Measurements from ENCODE around the gene FGF19. TPM values are rescaled to one million over a fixed set of nuclear protein-coding genes. Genes with fewer than 3 reads are reported as not detected.
"Not testable (repeated sequence)": the region's sequence is repeated elsewhere in the genome, so short reads cannot be mapped to it uniquely, and the experiment has no call there.

Gene FGF19
- total RNA-seq, 2 donors from 2014 or later = not detected

DNA sequence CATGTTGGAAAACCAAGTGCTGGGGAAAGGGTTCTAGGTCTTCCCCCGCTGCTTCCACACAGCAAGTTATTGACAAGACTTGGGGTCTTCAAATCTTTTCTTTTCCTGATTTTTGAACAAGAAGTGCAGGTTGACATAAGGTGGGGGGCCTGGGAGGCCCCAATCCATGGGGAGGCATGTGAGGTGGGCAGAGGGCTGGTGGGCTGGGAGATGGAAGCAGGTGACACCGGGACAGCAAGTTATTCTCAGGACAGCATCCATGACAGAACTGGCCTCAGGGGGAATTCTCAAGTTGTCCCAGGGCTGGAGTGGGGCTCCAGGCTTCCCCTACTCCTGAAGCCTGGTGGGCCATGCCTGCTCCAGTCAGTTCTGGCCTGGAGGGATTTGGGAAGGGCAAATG is 5.5 kb downstream of the FGF19 start:
- Mint-ChIP-seq H3K4me3 (no peak overlapping the region), H3K27ac (no peak overlapping the region), H3K27me3 (peaks cover 61% of the 10 kb centered on the region), H3K36me3 (ENCODE audit: low read depth) (no peaks in the 10 kb centered on the region), H3K4me1 (no peaks in the 10 kb centered on the region)
- no peaks in the 10 kb centered on the region for H3K9me3 ChIP-seq (ENCODE audit: control insufficient read depth, low read length, poor library complexity, severe bottlenecking)
- no peak for DNase-seq
- ATAC-seq = no peak

DNA sequence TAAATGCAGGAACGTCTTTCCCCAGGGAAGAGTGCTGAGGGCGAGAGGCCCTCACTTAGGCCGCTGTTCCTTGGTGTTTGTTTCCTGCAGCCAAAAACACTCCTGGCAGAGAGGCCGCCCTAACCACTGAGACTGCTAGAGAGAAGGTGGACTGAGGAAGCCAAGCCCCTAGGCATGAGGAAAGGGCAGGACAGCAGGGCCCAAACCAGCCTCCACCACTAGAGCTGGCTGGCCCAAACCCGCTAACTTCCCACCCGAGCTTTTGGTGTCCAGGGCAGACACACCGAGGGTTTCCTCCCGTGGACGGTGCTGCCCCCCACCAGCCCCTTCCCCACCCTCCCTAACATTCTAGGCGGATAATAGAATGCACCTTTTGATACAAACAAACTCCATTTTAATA is 6.0 kb downstream of the FGF19 start:
- Mint-ChIP-seq H3K4me1 (no peaks in the 10 kb centered on the region), H3K36me3 (ENCODE audit: low read depth) (no peaks in the 10 kb centered on the region), H3K27ac (no peak overlapping the region), H3K4me3 (no peak overlapping the region), H3K27me3 (peaks cover 58% of the 10 kb centered on the region)
- ATAC-seq (no peak), DNase-seq (no peak)
- no peaks in the 10 kb centered on the region for H3K9me3 ChIP-seq (ENCODE audit: control insufficient read depth, low read length, poor library complexity, severe bottlenecking)

DNA sequence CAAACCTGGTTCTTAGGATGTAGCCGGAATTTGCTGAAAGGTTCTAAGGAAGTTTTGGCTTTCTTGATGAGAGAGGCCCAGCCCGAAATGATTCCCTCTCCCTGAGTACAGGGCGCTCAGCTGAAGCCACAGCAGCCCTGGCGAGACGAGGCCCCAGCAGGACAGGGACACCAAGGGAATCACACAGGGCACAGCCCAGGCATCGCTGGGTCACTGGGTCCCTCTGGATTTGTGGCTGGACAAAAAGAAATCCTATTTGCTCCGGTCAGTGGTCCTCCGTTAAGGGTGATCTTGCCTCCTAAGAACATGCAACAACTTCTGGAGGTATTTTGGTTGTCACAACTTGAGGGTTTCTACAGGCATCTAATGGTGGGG is 6.4 kb downstream of the FGF19 start:
- Mint-ChIP-seq H3K27me3 (peaks cover 58% of the 10 kb centered on the region), H3K4me3 (no peak overlapping the region), H3K4me1 (no peaks in the 10 kb centered on the region), H3K27ac (no peak overlapping the region), H3K36me3 (ENCODE audit: low read depth) (peaks cover 3% of the 10 kb centered on the region)
- ATAC-seq = no peak
- DNase-seq = no peak
- H3K9me3 ChIP-seq (ENCODE audit: control insufficient read depth, low read length, poor library complexity, severe bottlenecking) = no peaks in the 10 kb centered on the region

DNA sequence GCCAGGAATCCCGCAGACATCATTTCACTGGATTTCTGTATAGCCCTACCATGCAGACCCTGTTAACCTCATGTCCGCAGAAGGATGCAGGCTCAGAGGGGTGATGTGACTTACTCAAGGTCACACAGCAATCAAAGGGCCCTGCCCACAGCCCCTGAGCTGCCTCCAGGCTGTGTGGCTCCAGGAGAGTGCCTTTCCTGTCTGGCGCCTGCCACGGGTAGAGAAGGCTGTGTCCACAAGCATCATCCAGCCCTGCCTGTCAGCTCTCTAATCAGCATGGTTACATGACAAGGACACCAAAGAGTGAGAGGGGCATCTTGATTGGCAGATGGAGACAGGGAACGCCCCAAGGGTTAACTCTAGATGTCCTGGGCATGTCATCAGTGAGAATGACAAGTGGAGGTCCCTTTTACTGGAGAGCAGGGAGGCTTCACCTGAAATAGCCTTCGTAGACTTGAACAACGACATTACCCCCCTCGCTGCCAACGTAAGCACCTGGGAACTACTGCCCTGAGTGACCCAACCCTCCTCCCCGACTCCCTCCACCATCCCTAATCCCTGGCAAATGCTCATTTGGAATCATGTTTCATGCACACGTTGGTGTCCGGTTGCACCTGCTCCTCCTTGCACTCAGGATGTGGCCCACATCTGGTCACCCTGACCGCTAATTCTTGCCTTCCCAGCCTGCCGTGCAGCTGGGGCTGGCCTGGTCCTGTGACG is 6.9 kb downstream of the FGF19 start:
- peaks cover 3% of the 10 kb centered on the region for H3K36me3 Mint-ChIP-seq (ENCODE audit: low read depth)
- no peak overlapping the region for H3K4me3 Mint-ChIP-seq
- no peak overlapping the region for H3K27ac Mint-ChIP-seq
- H3K27me3 Mint-ChIP-seq = peaks cover 64% of the 10 kb centered on the region
- DNase-seq = no peak
- ATAC-seq = no peak
- H3K9me3 ChIP-seq (ENCODE audit: control insufficient read depth, low read length, poor library complexity, severe bottlenecking) = no peaks in the 10 kb centered on the region
- H3K4me1 Mint-ChIP-seq = no peaks in the 10 kb centered on the region

DNA sequence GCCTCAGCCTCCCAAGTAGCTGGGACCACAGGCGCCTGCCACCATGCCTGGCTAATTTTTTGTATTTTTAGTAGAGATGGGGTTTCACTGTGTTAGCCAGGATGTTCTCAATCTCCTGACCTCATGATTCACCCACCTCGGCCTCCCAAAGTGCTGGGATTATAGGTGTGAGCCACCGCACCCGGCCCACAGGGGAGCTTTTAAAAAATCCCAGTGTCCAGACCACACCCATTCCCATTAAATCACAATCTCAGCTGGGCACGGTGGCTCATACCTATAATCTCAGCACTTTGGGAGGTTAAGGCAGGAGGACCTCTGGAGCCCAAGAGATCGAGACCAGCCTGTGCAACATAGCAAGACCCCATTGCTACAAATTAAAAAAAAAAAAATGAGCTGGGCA is 7.8 kb downstream of the FGF19 start:
- H3K36me3 Mint-ChIP-seq (ENCODE audit: low read depth); H3K4me1 Mint-ChIP-seq; H3K9me3 ChIP-seq (ENCODE audit: control insufficient read depth, low read length, poor library complexity, severe bottlenecking); ATAC-seq; DNase-seq; H3K27ac Mint-ChIP-seq; H3K4me3 Mint-ChIP-seq: not testable (repeated sequence)
- H3K27me3 Mint-ChIP-seq = peaks cover 71% of the 10 kb centered on the region

DNA sequence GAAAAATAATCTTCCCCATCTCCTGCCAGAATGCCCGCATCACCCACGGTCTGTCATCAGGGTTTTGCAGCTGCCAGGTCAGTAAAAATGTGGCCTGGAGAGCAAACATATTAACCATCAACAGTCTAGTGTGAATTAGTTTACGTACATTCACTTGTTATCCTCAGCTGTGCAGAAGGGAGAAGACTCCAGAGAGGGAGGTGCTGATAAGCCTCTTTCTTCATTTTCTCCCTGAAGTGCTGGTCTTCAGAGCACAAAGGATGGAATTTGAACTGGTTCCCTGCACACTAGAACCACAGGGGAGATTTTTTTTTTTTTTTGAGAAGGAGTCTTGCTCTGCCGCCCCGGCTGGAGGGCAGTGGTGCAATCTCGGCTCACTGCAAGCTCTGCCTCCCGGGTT is 8.2 kb downstream of the FGF19 start:
- Mint-ChIP-seq H3K27me3 (peaks cover 71% of the 10 kb centered on the region), H3K27ac (no peak overlapping the region)
- no peak for ATAC-seq

DNA sequence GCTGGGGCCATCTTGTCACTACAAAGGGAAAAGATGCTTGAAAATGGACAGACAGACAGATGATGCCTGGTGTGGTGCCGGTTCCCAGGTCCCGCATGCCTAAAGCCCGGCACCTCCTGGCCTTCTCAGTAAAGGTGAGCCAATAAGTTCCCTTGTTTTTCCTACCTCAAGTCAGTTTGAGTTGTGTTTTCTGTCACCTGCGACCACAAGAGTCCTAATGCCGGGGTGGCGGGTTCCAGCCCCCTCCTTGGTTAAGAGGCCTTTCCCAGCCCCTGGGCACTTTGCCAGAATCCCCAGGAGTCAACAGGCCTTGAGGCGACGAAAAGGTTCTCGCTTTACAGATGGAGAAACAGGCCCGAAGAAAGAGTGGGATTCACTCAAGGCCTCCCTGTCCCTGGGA is 9.0 kb downstream of the FGF19 start:
- ATAC-seq (no peak), DNase-seq (no peak)
- Mint-ChIP-seq H3K27ac (no peak overlapping the region), H3K4me1 (peaks cover 3% of the 10 kb centered on the region), H3K36me3 (ENCODE audit: low read depth) (peaks cover 6% of the 10 kb centered on the region), H3K27me3 (peaks cover 76% of the 10 kb centered on the region), H3K4me3 (no peak overlapping the region)
- H3K9me3 ChIP-seq (ENCODE audit: control insufficient read depth, low read length, poor library complexity, severe bottlenecking) = no peaks in the 10 kb centered on the region

More for the DNA sequence above, 8.2 kb downstream of the FGF19 start:
- Mint-ChIP-seq H3K4me3 (no peak overlapping the region), H3K4me1 (peaks cover 3% of the 10 kb centered on the region), H3K36me3 (ENCODE audit: low read depth) (peaks cover 5% of the 10 kb centered on the region)
- DNase-seq = no peak
- H3K9me3 ChIP-seq (ENCODE audit: control insufficient read depth, low read length, poor library complexity, severe bottlenecking) = no peaks in the 10 kb centered on the region

DNA sequence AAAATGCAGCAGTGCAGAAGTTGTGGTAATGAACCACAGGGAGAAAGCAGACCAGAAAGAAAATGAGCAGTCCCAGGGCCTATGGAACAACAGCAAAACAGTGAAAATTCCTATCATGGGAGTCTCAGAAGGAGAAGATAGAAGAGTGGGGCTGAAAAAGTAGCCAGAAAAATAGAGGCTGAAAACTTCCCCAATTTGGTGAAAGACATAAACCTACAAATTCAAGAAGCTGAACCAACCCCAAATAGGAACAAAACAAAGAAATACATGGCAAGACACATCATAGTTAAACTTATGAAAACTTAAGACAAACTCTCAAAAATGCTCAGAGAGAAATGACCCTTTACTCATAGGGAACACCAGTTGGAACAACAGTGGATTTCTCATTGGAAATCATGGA is 11.4 kb downstream of the FGF19 start:
- H3K36me3 Mint-ChIP-seq (ENCODE audit: low read depth) = peaks cover 6% of the 10 kb centered on the region
- no peak for DNase-seq
- H3K4me1 Mint-ChIP-seq = peaks cover 3% of the 10 kb centered on the region
- peaks cover 81% of the 10 kb centered on the region for H3K27me3 Mint-ChIP-seq
- ATAC-seq = no peak
- H3K27ac Mint-ChIP-seq = no peak overlapping the region
- no peak overlapping the region for H3K4me3 Mint-ChIP-seq
- no peaks in the 10 kb centered on the region for H3K9me3 ChIP-seq (ENCODE audit: control insufficient read depth, low read length, poor library complexity, severe bottlenecking)

DNA sequence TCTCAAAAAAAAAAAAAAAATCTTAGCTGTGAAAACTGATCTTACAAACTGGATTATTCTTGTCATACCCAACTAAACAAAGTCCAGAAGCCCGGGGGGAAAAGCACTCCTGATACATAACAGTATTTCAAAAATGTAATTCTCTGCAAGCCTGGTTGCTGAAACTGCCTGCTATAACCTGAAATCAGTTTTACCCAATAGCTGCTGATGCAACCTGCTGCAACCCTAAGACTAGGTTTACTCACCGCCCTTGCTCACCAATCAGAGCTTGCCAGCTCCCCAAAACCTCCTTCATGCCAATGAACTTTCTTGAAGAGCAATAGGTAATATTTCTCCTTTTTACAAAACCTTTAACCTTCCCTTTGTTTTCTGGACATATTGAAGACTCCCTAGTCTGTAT is 12.4 kb downstream of the FGF19 start:
- Mint-ChIP-seq H3K4me1 (peaks cover 3% of the 10 kb centered on the region), H3K36me3 (ENCODE audit: low read depth) (peaks cover 6% of the 10 kb centered on the region), H3K27me3 (peaks cover 77% of the 10 kb centered on the region), H3K27ac (no peak overlapping the region), H3K4me3 (no peak overlapping the region)
- H3K9me3 ChIP-seq (ENCODE audit: control insufficient read depth, low read length, poor library complexity, severe bottlenecking) = no peaks in the 10 kb centered on the region
- DNase-seq = no peak
- no peak for ATAC-seq

DNA sequence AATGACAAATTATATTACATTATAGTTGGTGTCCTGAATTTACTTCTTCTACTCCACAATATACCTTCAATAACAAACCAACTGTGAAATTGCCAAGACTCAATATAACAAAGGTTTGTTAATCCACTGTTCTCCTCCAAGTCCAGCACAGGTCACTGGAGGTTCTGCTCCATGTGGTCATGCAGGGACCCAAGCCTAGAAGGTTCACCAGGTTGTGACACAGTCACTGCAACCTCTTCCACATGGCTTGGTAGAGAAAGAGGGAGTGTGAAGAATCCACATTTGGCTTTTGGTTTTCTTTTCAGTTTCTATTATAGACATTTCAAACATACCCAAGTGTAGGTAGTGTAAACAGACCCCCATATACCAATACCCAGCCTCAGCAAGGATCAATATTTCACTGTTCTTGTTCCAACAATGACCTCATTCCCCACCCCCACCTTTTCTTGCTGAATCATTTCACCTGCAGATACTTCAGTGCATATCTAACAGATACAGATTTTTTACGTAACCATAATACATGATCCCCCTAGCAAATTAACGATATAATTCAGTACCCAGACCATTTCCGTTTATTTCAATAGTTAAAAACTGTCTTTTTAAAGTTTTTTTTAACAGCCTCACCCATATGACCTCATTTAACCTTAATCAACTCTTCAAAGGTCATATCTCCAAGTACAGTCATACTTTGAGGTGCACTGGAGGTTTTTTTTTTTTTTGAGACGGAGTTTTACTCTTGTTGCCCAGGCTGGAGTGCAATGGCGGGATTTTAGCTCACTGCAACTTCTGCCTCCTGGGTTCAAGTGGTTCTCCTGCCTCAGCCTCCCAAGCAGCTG is 14.1 kb downstream of the FGF19 start:
- no peak for DNase-seq
- Mint-ChIP-seq H3K27me3 (peaks cover 65% of the 10 kb centered on the region), H3K27ac (no peak overlapping the region), H3K4me3 (no peak overlapping the region), H3K36me3 (ENCODE audit: low read depth) (peaks cover 6% of the 10 kb centered on the region), H3K4me1 (peaks cover 8% of the 10 kb centered on the region)
- no peak for ATAC-seq
- H3K9me3 ChIP-seq (ENCODE audit: control insufficient read depth, low read length, poor library complexity, severe bottlenecking) = no peaks in the 10 kb centered on the region

DNA sequence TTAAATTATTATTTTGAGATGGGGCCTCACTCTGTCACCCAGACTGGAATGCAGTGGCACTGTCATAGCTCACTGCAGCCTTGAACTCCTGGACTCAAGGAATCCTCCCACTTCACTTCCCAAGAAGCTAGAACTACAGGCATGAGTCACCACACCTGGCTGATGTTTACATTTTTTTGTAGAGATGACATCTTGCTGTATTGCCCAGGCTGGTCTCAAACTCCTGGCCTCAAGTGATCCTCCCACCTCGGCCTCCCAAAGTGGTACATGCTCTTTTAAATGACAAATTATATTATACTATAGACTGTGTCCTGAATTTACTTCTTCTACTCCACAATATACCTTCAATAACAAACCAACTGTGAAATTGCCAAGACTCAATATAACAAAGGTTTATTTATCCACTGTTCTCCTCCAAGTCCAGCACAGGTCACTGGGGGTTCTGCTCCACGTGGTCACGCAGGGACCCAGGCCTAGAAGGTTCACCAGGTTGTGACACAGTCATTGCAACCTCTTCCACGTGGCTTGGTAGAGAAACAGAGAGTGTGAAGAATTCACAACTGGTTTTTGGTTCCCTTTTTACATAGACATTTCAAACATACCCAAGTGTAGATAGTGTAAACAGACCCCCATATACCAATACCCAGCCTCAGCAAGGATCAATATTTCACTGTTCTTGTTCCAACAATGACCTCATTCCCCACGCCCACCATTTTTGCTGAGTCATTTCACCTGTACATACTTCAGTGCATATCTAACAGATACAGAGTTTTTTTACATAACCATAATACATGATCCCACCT is 15.7 kb downstream of the FGF19 start:
- DNase-seq; H3K36me3 Mint-ChIP-seq (ENCODE audit: low read depth); H3K4me3 Mint-ChIP-seq; H3K9me3 ChIP-seq (ENCODE audit: control insufficient read depth, low read length, poor library complexity, severe bottlenecking); H3K4me1 Mint-ChIP-seq; ATAC-seq; H3K27ac Mint-ChIP-seq: not testable (repeated sequence)
- peaks cover 55% of the 10 kb centered on the region for H3K27me3 Mint-ChIP-seq

DNA sequence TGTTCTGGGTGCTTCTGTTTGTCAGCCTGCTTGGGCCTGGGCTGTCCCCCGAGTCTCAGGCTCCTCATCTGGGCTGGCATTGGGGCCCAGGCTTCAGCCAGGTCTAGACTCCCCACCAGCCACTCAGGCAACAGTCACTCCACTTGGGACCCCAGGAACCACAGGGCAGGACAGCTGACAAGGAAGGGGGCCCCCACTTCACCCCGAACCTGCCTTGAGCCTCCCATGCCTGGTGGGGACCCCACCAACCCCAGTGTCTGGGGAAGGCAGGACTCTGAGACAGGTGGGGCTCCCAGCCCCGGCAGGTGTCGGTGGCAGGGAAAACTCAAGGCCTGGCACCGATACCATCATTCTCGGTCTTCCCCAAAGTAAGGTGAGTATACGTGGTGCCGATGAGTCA is 17.0 kb downstream of the FGF19 start:
- no peaks in the 10 kb centered on the region for H3K9me3 ChIP-seq (ENCODE audit: control insufficient read depth, low read length, poor library complexity, severe bottlenecking)
- no peak for DNase-seq
- Mint-ChIP-seq H3K27ac (no peak overlapping the region), H3K4me3 (no peak overlapping the region), H3K4me1 (peaks cover 8% of the 10 kb centered on the region), H3K27me3 (peaks cover 43% of the 10 kb centered on the region), H3K36me3 (ENCODE audit: low read depth) (peaks cover 4% of the 10 kb centered on the region)
- no peak for ATAC-seq

DNA sequence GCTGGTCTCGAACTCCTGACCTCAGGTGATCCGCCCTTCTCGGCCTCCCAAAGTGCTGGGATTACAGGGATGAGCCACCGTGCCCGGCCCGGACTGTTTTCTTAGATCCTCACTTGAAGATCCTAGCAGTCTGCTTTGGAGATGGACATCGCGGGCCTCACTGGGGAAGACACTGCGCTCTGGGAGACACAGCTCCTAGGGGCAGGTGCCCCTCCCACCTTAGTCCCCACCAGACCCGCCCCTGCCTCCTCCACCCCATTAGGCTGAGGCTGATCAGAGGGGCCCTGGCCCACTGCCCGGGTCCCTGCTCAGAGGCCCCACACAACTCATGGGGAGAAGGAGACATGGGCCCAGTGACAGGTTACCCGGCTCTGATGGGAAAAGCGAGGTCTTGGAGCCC is 17.4 kb downstream of the FGF19 start:
- Mint-ChIP-seq H3K4me1 (peaks cover 8% of the 10 kb centered on the region), H3K36me3 (ENCODE audit: low read depth) (peaks cover 4% of the 10 kb centered on the region), H3K4me3 (no peak overlapping the region), H3K27me3 (peaks cover 39% of the 10 kb centered on the region), H3K27ac (no peak overlapping the region)
- DNase-seq (no peak), ATAC-seq (no peak)
- no peaks in the 10 kb centered on the region for H3K9me3 ChIP-seq (ENCODE audit: control insufficient read depth, low read length, poor library complexity, severe bottlenecking)
